Mesendoderm (in vitro differentiated cells): ENCODE data around the gene EZH1.
A peak's percentile ranks its signal among the peaks of the same experiment; 100 is the strongest.

Experiments
- DNase-seq: peaks from one replicate; pipeline ENCODE4 v3.0.0; 2013
- H2AK5ac ChIP-seq: 2 replicates; pipeline ENCODE4 v1.6.1; 2013; ENCODE audit warnings: low read length, inconsistent platforms
- H2BK120ac ChIP-seq: 2 replicates; pipeline ENCODE4 v1.6.1; 2013; ENCODE audit warnings: low read depth, mild to moderate bottlenecking, low read length, moderate library complexity, mixed read lengths
- H2BK15ac ChIP-seq: replicated peaks from 2 replicates; pipeline ENCODE4 v1.6.1; 2013; ENCODE audit warnings: low read depth, mild to moderate bottlenecking, moderate library complexity
- H2BK5ac ChIP-seq: 2 replicates; pipeline ENCODE4 v1.6.1; 2013; ENCODE audit warnings: low read length, inconsistent platforms
- H3K18ac ChIP-seq: 2 replicates; pipeline ENCODE4 v1.6.1; 2013; ENCODE audit warnings: mild to moderate bottlenecking, low read length, mixed read lengths
- H3K23ac ChIP-seq: one replicate; pipeline ENCODE4 v1.6.1; 2013; ENCODE audit warnings: low read length
- H3K27ac ChIP-seq: 2 replicates; pipeline ENCODE4 v1.5.1; 2013; ENCODE audit warnings: low read depth, mild to moderate bottlenecking, inconsistent platforms, low read length, moderate library complexity
- H3K27me3 ChIP-seq: 2 replicates; pipeline ENCODE4 v1.6.1; 2013; ENCODE audit warnings: low read length, control low read depth, mild to moderate bottlenecking, inconsistent platforms; ENCODE audit not compliant: insufficient read depth, poor library complexity
- H3K36me3 ChIP-seq: 2 replicates; pipeline ENCODE4 v1.6.1; 2013; ENCODE audit warnings: low read length, inconsistent platforms; ENCODE audit not compliant: control insufficient read depth, insufficient read depth
- H3K4ac ChIP-seq: one replicate; pipeline ENCODE4 v1.6.1; 2013; ENCODE audit warnings: low read depth, mild to moderate bottlenecking, low read length, moderate library complexity
- H3K4me1 ChIP-seq: 2 replicates; pipeline ENCODE4 v1.6.1; 2013; ENCODE audit warnings: low read depth, low read length, inconsistent platforms; ENCODE audit not compliant: control insufficient read depth
- H3K4me2 ChIP-seq: 2 replicates; pipeline ENCODE4 v1.6.1; 2013; ENCODE audit warnings: low read length
- H3K4me3 ChIP-seq: 2 replicates; pipeline ENCODE4 v1.5.1; 2013; ENCODE audit warnings: mild to moderate bottlenecking, low read length
- H3K56ac ChIP-seq: one replicate; pipeline ENCODE4 v1.6.1; 2013; ENCODE audit warnings: low read length
- H3K79me1 ChIP-seq: 2 replicates; pipeline ENCODE4 v1.6.1; 2013; ENCODE audit warnings: low read length, inconsistent platforms
- H3K79me2 ChIP-seq: 2 replicates; pipeline ENCODE4 v1.6.1; 2013; ENCODE audit warnings: mild to moderate bottlenecking, low read length; ENCODE audit not compliant: control insufficient read depth, insufficient read depth
- H3K9ac ChIP-seq: 2 replicates; pipeline ENCODE4 v1.6.1; 2013; ENCODE audit warnings: low read length, inconsistent platforms
- H4K5ac ChIP-seq: one replicate; pipeline ENCODE4 v1.6.1; 2013; ENCODE audit warnings: low read length
- H4K8ac ChIP-seq: one replicate; pipeline ENCODE4 v1.6.1; 2013; ENCODE audit warnings: low read depth, mild to moderate bottlenecking, control low read depth, low read length, moderate library complexity
- WGBS: extraction: QIAGEN DNeasy Blood & Tissue Kit; methylation state at CpG from one replicate; pipeline ENCODE4 v1.1.7; 2013; ENCODE audit warnings: low lambda C conversion rate, missing lambda C conversion rate; ENCODE audit not compliant: insufficient coverage; ENCODE audit errors: extremely low coverage; 5-methylcytosine and 5-hydroxymethylcytosine counted together

The EZH1 gene

GRCh38 chr17:42695500-42695899 lies 49.3 kb downstream of the EZH1 start:
- WGBS: no CpG with 5 or more reads among the region's 20 CpGs

GRCh38 chr17:42694524-42694923 lies 50.3 kb downstream of the EZH1 start:
- H3K4ac ChIP-seq: no peak overlapping the region
- no peak overlapping the region for H4K8ac ChIP-seq
- no peak overlapping the region for H3K9ac ChIP-seq
- no peaks in the 10 kb centered on the region for H3K36me3 ChIP-seq
- H3K4me3 ChIP-seq: no peak overlapping the region
- H4K5ac ChIP-seq: no peak overlapping the region
- DNase-seq: no peak
- H3K4me2 ChIP-seq: no peak overlapping the region
- H3K18ac ChIP-seq: no peak overlapping the region
- WGBS: no CpG with 5 or more reads among the region's 3 CpGs
- no peak overlapping the region for H2BK15ac ChIP-seq
- no peak overlapping the region for H2AK5ac ChIP-seq
- H3K79me1 ChIP-seq: no peaks in the 10 kb centered on the region
- no peaks in the 10 kb centered on the region for H3K79me2 ChIP-seq
- H3K27me3 ChIP-seq: no peaks in the 10 kb centered on the region
- no peaks in the 10 kb centered on the region for H3K4me1 ChIP-seq
- H3K56ac ChIP-seq: no peak overlapping the region
- H2BK5ac ChIP-seq: no peak overlapping the region
- no peak overlapping the region for H3K23ac ChIP-seq
- no peak overlapping the region for H2BK120ac ChIP-seq
- H3K27ac ChIP-seq: no peak overlapping the region

More at GRCh38 chr17:42695500-42695899, 49.3 kb downstream of the EZH1 start:
- Histone ChIP-seq H2AK5ac (no peak overlapping the region), H3K79me1 (no peaks in the 10 kb centered on the region), H3K79me2 (no peaks in the 10 kb centered on the region), H2BK5ac (no peak overlapping the region), H3K4me1 (no peaks in the 10 kb centered on the region), H3K27ac (no peak overlapping the region), H3K18ac (no peak overlapping the region), H3K4ac (no peak overlapping the region), H3K56ac (no peak overlapping the region), H3K23ac (no peak overlapping the region), H3K9ac (no peak overlapping the region), H4K5ac (no peak overlapping the region), H2BK120ac (no peak overlapping the region), H3K27me3 (no peaks in the 10 kb centered on the region), H3K4me3 (no peak overlapping the region), H3K4me2 (no peak overlapping the region), H2BK15ac (no peak overlapping the region), H3K36me3 (no peaks in the 10 kb centered on the region), H4K8ac (no peak overlapping the region)
- DNase-seq: no peak

- Histone ChIP-seq H3K79me2 (no peaks in the 10 kb centered on the region), H3K18ac (no peak overlapping the region), H2BK15ac (no peak overlapping the region), H2BK120ac (no peak overlapping the region), H3K56ac (no peak overlapping the region), H4K5ac (no peak overlapping the region), H3K4me3 (no peak overlapping the region), H3K4me2 (no peak overlapping the region), H4K8ac (no peak overlapping the region), H3K36me3 (no peaks in the 10 kb centered on the region), H3K9ac (no peak overlapping the region), H3K79me1 (no peaks in the 10 kb centered on the region), H2BK5ac (no peak overlapping the region), H3K4ac (no peak overlapping the region), H2AK5ac (no peak overlapping the region), H3K27me3 (no peaks in the 10 kb centered on the region), H3K23ac (no peak overlapping the region), H3K4me1 (no peaks in the 10 kb centered on the region), H3K27ac (no peak overlapping the region)
- no peak for DNase-seq
- WGBS: no CpG with 5 or more reads among the region's 11 CpGs
Measured at GRCh38 chr17:42692489-42692888, 52.4 kb downstream of the EZH1 start.

GRCh38 chr17:42691021-42691545 lies 53.8 kb downstream of the EZH1 start:
- no peak overlapping the region for H3K9ac ChIP-seq
- no peak overlapping the region for H3K4me3 ChIP-seq
- no peak overlapping the region for H2BK15ac ChIP-seq
- no peaks in the 10 kb centered on the region for H3K36me3 ChIP-seq
- H3K4ac ChIP-seq: no peak overlapping the region
- no peaks in the 10 kb centered on the region for H3K27me3 ChIP-seq
- H2BK5ac ChIP-seq: no peak overlapping the region
- H3K27ac ChIP-seq: no peak overlapping the region
- H4K5ac ChIP-seq: no peak overlapping the region
- H3K23ac ChIP-seq: no peak overlapping the region
- H3K79me2 ChIP-seq: no peaks in the 10 kb centered on the region
- H3K56ac ChIP-seq: no peak overlapping the region
- no peak for DNase-seq
- no peaks in the 10 kb centered on the region for H3K4me1 ChIP-seq
- WGBS: no CpG with 5 or more reads among the region's 12 CpGs
- H3K18ac ChIP-seq: no peak overlapping the region
- no peak overlapping the region for H3K4me2 ChIP-seq
- H4K8ac ChIP-seq: no peak overlapping the region
- no peak overlapping the region for H2BK120ac ChIP-seq
- H2AK5ac ChIP-seq: no peak overlapping the region
- H3K79me1 ChIP-seq: no peaks in the 10 kb centered on the region

- no peak overlapping the region for H4K8ac ChIP-seq
- no peak overlapping the region for H3K9ac ChIP-seq
- no peaks in the 10 kb centered on the region for H3K79me2 ChIP-seq
- H3K4me2 ChIP-seq: no peak overlapping the region
- H3K27me3 ChIP-seq: no peaks in the 10 kb centered on the region
- no peak overlapping the region for H4K5ac ChIP-seq
- no peak overlapping the region for H3K23ac ChIP-seq
- WGBS: no CpG with 5 or more reads among the region's 10 CpGs
- no peak overlapping the region for H2BK120ac ChIP-seq
- no peak overlapping the region for H2BK15ac ChIP-seq
- H3K4ac ChIP-seq: no peak overlapping the region
- DNase-seq: no peak
- no peak overlapping the region for H3K27ac ChIP-seq
- no peaks in the 10 kb centered on the region for H3K36me3 ChIP-seq
- H3K4me3 ChIP-seq: no peak overlapping the region
- H3K18ac ChIP-seq: no peak overlapping the region
- H2BK5ac ChIP-seq: no peak overlapping the region
- H2AK5ac ChIP-seq: no peak overlapping the region
- H3K56ac ChIP-seq: no peak overlapping the region
- H3K4me1 ChIP-seq: no peaks in the 10 kb centered on the region
- no peaks in the 10 kb centered on the region for H3K79me1 ChIP-seq
Measured at GRCh38 chr17:42690596-42690995, 54.2 kb downstream of the EZH1 start.

GRCh38 chr17:42687707-42688320 lies 57.0 kb downstream of the EZH1 start:
- Histone ChIP-seq H2BK5ac (no peak overlapping the region), H2BK120ac (no peak overlapping the region), H3K56ac (no peak overlapping the region), H3K4ac (no peak overlapping the region), H2AK5ac (no peak overlapping the region), H4K5ac (no peak overlapping the region), H3K4me1 (no peaks in the 10 kb centered on the region), H4K8ac (no peak overlapping the region), H3K4me3 (no peak overlapping the region), H3K9ac (no peak overlapping the region), H3K27me3 (peaks cover 4% of the 10 kb centered on the region), H2BK15ac (no peak overlapping the region), H3K4me2 (no peak overlapping the region), H3K79me1 (no peaks in the 10 kb centered on the region), H3K18ac (no peak overlapping the region), H3K27ac (no peak overlapping the region), H3K23ac (no peak overlapping the region), H3K36me3 (no peaks in the 10 kb centered on the region), H3K79me2 (no peaks in the 10 kb centered on the region)
- WGBS: no CpG with 5 or more reads among the region's 27 CpGs
- peak; percentile 33 for DNase-seq
